NCI-H2081 treated with DMSO at 0.1 percent for 48 hours (cell line): ENCODE measurements around the gene SLMAP.
"Not testable (repeated sequence)": the region's sequence is repeated elsewhere in the genome, so short reads cannot be mapped to it uniquely, and the experiment has no call there.

Experiments
- DNase-seq: peaks from one replicate; lab custom pipeline; 2025; lab: John Stamatoyannopoulos, UW

SLMAP gene

GRCh38 chr3:57794951-57795350 is 38.8 kb downstream of the SLMAP start:
- no peak for DNase-seq

GRCh38 chr3:57796261-57796660 is 40.2 kb downstream of the SLMAP start:
- no peak for DNase-seq

DNA sequence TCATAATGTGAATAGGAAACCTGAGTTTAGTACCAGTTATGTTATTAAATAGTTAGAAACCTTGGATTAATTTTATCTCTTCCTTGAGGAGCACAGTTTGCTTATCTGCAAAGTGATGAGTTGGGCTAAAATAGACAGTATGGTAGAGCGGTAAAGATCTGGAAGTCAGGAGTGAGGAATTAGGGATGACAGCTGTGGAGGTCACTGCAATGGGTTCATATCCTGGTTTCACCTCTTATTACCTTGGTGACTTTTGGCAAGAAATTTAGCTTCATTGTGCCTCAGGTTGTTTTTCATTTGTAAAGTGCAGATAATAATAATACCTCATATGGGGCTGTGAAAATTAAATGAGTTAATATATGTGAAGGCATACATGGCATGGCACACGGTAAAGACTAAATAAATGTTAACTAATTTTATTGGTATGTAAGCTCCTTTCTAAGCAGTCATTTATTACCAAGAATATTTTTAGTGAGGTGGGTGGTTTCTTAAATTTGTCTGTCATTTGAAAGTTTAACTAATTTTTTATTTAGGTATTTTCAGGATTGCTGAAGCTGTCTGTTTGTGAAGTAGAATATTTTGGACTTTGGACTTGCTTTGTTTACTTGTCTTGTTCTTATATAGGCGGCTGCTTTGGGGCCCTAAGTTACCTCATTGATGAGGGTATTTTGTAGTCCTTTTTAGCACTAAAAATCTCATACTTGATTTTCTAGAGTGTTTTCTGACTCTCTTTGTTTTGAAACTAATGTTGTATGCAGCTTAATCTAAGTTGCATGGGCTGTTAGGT is 41.8 kb downstream of the SLMAP start:
- no peak for DNase-seq

DNA sequence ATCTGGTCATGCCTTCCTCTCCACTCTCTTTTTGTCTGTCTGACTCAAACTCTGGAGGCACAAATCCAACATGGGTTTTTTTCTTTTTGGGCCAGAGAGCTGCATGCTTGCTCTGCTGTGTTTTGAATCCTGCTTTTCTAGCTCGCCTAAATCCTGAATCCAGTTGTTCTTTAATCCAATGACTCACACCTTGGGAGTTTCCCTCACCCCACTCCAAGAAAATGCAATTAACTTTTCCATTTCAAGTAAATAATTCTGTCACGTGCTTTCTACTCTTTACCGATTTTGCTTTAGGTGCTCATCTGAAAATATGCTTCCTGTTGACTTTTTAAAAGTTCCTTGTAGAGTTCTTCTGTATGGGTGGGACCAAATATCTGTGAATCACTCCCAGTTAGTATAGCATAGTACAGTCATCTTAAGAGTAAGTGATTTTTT is 47.6 kb downstream of the SLMAP start:
- DNase-seq = no peak

GRCh38 chr3:57805266-57805665 is 49.2 kb downstream of the SLMAP start:
- DNase-seq = no peak

DNA sequence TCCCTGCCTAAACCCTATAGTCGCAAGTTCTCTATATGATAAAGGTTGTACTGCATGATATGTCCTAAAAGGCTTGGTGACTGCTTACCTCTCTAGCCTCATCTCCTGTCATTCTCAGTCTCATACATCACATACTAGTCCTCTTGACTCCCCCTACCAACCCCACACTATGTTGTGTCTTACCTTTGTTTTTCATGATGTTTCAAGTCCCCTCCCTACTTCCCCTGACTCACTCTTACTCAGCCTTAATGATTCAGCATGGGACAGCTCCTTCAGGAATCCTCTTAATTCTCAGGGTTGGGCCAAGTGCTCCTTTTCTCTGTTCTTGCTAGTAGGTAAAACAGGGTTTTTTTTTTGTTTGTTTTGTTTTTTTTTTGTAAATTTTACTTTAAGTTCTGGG is 49.6 kb downstream of the SLMAP start:
- no peak for DNase-seq

DNA sequence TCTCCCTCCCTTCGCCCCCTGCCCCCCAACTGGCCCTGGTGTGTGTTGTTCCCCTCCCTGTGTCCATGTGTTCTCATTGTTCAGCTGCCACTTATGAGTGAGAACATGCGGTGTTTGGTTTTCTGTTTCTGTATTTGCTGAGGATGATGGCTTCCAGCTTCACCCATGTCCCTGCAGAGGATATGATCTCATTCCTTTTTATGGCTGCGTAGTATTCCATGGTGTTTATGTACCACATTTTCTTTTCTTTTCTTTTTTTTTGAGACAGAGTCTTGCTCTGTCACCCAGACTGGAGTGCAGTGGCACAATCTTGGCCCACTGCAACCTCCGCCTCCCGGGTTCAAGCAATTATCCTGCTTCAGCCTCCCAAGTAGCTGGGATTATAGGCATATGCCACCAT is 50.1 kb downstream of the SLMAP start:
- DNase-seq = not testable (repeated sequence)

GRCh38 chr3:57808961-57809608 is 53.0 kb downstream of the SLMAP start:
- no peak for DNase-seq

- DNase-seq = no peak
These were observed 53.5 kb downstream of the SLMAP start for GRCh38 chr3:57809609-57809968.

DNA sequence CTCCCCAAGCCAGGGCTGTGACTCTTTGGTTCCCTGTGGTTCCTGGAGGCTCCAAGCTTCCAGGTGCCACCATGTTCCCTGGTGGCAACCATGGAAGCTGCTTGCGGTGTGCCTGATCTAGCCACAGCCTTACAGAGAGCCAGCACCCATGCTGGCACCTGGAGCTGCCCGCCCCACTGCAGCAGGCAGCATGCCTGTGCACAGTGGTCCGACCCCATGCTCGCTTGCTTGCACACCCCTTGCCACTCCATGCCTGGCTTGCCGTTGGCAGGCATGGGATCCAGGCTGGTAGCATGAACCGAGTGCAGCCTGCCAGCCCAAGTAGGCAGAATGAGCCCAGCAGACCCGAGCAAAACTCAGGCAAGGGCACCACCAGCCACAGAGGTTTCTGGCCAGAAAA is 53.9 kb downstream of the SLMAP start:
- DNase-seq = no peak

GRCh38 chr3:57810471-57811137 is 54.5 kb downstream of the SLMAP start:
- DNase-seq = no peak

DNA sequence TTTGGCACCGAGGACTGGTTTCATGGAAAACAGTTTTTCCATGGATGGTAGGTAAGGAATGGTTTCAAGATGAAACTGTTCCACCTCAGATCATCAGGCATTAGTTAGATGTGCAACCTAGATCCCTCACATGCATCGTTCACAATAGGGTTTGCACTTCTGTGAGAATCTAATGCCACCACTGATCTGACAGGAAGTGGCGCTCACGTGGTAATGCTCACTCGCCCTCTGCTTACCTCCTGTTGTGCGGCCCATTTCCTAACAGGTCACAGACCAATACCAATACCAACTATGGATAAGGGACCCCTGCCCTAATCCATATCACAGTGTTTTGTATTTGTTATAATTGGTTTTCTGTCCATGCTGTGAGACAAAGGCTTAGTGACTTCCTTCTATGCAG is 58.9 kb downstream of the SLMAP start:
- no peak for DNase-seq

DNA sequence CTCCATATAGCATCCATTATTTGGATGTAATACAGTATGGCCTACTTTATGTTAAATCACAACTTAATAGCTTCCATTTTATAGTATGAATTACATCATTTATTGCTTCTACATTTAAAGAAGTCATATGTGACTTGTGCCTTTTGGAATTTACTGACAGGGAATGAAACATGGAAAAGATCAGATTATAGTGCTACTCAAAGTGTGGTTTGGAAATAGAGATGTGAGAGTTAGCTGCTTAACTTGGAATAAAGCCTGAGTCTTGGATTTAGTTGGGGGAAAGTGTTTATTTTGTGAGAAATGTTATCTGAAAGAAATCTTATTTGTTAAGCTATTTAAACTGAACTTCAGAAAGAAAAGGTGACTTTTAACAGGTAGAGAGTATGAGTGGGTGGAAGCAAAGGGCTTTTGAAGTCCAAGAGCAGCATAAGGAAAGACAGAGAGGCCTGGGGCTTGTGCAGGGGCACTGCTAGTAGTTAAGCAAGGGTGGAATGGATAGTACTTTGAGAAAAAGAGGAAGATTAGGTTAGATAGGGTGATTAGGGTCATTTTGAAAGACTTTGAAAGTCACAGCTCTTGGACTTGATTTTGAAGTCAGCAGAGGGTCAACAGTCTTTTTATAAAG is 60.5 kb downstream of the SLMAP start:
- no peak for DNase-seq

GRCh38 chr3:57818772-57819171 is 62.7 kb downstream of the SLMAP start:
- DNase-seq = no peak

GRCh38 chr3:57820479-57820878 is 64.4 kb downstream of the SLMAP start:
- no peak for DNase-seq

DNA sequence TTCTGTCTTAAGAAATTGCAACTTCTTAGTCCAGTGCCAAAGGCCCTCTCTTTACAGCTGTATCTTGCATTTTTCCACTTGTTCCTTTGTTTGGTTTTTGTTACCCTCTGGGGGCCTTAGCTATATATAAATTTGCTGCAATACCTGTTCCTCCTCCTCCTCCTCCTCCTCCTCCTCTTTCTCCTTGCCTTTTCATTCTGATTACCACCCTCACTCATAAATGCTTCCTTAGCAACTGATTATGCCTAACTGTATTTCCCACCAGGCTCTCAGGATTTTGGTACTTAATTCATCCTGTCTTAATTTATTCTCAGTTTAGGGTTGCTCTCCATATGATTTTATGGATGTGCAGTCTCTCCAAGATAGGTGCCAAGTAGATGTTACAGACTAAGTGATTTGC is 65.7 kb downstream of the SLMAP start:
- no peak for DNase-seq

DNA sequence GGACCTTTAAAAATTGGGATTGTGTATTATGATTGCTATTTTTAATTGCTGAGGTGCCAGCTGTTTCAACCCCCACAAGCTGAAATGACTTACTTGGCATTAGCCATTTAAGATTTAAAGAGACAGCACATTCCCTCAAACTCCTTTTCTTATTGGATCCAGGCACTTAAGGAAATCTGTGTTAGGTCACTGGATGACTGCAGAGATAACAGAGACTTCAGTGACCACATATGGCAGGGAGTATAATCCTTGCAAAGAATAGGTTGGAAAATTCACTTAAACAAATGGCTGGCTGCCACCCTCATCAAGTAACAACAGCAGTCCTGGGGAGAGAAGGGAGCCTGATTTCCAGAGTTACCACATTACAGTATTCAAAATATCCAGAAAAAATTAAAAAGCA is 66.6 kb downstream of the SLMAP start:
- no peak for DNase-seq

DNA sequence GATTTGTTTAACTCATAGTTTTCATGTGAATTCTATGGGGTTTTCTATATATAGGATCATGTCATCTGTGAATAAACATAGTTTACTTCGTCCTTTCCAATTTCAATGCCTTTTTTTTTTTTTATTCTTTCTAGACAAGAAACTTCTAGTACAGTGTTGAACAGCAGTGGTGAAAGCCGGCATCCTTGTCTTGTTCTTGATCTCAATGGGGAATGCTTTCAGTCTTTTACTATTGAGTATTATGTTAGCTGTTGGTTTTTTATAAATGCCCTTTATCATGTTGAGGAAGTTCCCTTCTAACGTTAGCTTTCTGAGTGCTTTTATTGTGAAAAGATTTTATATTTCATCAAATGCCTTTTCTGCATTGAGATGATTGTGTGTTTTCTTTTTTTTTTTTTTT is 69.0 kb downstream of the SLMAP start:
- no peak for DNase-seq

GRCh38 chr3:57826245-57826951 is 70.3 kb downstream of the SLMAP start:
- DNase-seq = no peak

- DNase-seq = no peak
These were observed 71.0 kb downstream of the SLMAP start for GRCh38 chr3:57826952-57827723.

DNA sequence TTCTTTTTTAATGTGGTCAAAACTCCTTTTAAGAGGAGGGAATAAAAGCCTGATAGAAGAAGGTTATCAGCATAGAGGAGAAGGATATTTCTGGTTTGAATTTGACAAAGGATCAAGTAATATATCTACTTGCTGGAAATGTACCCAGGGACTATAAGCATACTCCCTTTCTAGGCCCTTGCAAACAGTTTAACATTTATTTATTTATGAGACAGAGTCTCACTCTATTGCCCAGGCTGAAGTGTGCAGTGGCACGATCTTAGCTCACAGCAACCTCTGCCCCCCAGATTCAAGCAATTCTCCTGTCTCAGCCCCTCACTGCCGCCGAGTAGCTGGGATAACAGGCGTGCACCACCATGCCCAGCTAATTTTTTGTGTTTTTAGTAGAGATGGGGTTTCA is 71.6 kb downstream of the SLMAP start:
- DNase-seq = no peak
